IPS DF 4.7 (cell line): ENCODE data around the gene CFAP77.

Source experiments
- DNase-seq: peaks from one replicate; pipeline ENCODE4 v3.0.0-alpha.2; 2013; ENCODE audit warnings: low spot score; ENCODE audit errors: extremely low read depth

The CFAP77 gene

GRCh38 chr9:132578367-132578932 is 168.4 kb downstream of the CFAP77 start:
- no peak for DNase-seq

- no peak for DNase-seq
These were observed 169.4 kb downstream of the CFAP77 start for GRCh38 chr9:132579427-132579798.

- DNase-seq: no peak
These were observed 172.3 kb downstream of the CFAP77 start, which contains the start of gene BARHL1 for GRCh38 chr9:132582276-132582785. BARHL1 (plus strand) TSS chr9:132582606; CDS start chr9:132582798, 192 bp downstream.

GRCh38 chr9:132582786-132583583 is 173.0 kb downstream of the CFAP77 start:
- DNase-seq: no peak

DNA sequence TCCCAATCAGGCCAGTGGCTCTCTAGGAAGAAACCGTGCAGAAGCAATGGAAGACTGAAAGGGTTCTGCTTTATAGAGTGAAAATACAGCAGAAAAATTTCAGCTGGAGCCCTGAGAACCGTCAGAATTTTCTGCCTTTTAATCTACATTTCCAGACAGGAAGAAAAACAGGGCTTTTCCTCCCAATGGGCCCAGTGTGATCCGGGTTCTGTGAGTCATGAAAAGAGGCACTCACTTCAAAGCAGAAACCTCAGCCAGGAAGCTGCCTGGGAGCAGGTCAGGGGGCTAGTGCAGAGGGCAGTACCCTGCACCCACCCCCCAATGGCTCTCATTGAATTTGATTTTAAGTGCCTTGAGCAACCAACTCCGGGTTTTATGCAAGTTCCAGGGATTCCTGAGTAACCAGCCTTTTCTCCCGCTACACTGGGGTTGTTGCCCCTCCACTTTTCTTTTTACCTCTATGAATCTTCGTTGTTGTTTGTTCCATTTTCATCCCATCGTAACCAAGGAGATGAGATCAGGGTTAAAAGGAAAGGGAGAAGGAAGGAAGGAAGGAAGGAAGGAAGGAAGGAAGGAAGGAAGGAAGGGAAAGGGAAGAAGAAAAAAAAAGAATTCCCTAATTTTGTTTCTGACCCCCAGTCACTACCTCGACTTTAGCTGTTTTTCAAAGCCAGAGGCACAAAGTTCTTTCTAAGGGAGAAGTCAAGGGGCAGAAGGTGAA is 173.7 kb downstream of the CFAP77 start:
- DNase-seq: no peak

DNA sequence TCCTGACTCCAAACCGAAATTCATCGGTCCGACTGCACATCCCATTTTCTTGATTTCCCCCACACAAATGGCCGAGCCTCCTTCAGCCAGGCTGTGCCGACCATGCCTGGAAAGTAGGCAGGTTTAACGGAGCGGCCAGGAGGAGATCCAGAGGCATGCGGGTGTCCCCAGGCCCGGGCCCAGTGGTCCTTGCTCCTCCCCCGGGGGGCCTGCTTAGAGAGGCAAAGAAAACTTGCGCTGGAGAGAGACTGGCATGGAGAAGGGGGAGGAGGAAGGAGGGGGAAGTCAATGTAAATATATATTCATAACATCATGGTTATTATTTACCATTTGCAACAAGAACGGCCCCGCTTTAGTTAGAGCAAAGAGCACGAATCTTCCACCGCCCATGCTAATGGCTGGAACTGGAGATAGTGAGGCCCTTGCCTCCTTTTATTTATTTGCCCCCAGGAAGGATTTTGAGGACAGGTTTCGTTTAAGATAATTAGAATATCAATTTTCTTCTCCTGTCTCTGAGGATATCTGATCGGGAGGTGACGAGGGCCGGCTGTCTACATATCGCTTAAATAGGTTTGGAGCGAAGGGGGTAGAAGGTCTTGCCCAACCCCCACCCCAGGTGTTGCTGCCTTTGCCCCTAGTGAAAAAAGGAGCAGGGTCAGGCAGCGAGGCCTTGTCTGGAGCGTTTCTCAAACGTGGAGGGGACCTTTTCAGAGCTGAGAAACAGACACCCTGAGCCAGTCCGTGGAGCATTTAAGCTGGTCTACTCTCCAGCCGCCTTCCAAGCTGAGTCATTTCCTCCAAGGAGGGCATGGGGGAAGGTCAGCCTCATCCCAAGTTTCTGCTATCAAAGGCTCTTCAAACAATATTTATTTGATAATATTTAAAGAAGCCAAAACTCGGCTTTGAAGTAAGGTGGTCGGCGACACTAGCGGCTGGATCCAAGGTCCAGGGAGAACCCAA is 174.9 kb downstream of the CFAP77 start:
- DNase-seq: no peak

DNA sequence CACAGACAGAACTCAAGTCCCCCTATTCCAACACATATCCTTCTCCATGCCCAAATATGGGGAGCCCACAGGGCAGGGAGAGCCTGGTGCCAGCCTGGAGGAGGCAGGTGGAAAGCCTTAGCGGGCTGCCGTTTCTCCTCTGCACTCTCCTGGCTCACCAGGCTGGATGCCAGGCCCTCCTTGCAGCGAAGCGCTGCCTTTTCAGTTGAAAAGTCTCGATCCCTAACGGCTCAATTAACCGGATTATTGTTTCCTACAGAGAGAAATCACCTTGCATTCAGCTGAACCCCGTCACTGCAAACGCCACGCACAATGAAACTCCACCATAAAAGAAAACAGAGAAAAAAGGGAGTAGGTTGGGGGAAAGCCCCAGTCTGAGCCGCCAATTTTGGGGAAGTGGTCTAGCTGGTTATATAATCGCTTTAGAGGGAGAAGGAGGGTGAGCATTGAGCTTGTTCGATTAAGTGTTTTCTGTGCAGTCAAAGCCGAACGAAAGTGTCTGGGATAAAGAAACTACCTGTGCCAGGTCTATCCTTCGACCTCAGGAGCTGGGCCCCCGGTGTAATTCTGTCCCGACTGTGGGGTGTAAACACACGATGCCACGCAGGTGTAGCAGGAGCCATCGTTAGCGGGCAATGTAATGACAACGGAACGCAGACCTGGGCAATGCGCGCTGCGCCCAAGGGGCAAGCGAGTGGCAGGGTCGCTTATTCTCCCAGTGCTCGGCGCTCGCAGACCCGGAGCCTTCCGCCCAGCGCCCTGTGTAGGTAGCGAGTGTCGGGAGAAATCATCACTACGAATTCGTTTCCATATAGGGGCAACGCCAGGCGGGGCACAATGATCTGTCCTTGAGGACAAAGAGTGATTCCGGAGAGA is 176.2 kb downstream of the CFAP77 start:
- DNase-seq: no peak

GRCh38 chr9:132586830-132587591 is 177.0 kb downstream of the CFAP77 start:
- DNase-seq: no peak

DNA sequence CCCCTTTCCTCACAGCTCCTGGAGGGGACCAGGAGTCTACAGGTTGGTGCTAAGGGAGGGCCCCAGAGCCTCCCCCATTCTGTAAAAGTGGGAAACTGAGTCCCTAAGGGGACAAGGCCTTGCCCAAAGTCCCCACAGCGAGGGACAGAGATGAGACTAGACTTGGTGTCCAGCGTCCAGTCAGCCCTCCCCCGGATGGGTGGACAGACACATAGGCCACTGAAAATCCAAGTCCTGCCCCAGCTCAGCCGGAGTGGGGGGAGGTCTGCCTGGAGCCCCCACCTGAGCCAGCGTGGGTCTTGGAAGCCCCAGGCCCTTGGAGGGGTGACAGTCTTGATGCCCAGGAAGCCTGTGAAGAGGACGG is 177.6 kb downstream of the CFAP77 start:
- no peak for DNase-seq

DNA sequence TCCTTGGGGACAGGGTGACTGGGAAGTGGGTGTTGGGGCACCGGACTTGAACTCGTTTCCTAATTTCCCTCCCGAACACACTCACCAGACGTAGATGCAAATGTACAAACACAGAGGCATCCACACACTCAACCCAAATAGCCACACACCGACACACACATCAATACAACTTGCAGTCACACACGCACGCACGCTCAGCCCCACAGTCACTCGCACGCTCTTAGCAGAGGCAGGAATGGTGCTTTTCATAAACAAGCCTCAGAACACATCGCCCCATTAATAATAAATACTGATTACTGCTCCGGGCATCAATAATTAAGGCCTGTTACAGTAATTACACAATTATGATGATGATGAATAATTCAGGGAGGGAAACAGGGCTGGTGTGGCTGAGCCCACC is 178.1 kb downstream of the CFAP77 start:
- no peak for DNase-seq

GRCh38 chr9:132588501-132589147 is 178.6 kb downstream of the CFAP77 start:
- DNase-seq: no peak

GRCh38 chr9:132589148-132590036 is 179.4 kb downstream of the CFAP77 start:
- no peak for DNase-seq

GRCh38 chr9:132590037-132590317 is 180.0 kb downstream of the CFAP77 start:
- no peak for DNase-seq

GRCh38 chr9:132590318-132591182 is 180.5 kb downstream of the CFAP77 start:
- DNase-seq: no peak

- DNase-seq: no peak
These were observed 181.2 kb downstream of the CFAP77 start for GRCh38 chr9:132591244-132591643.

- no peak for DNase-seq
These were observed 181.8 kb downstream of the CFAP77 start for GRCh38 chr9:132591751-132592314.

- no peak for DNase-seq
These were observed 182.4 kb downstream of the CFAP77 start for GRCh38 chr9:132592451-132592850.
